ENCODE data around the gene VGLL4. TPM values are rescaled to one million over a fixed set of nuclear protein-coding genes. Genes with fewer than 3 reads are reported as not detected.
"Not testable (repeated sequence)": the region's sequence is repeated elsewhere in the genome, so short reads cannot be mapped to it uniquely, and the experiment has no call there.

Gene VGLL4
- total RNA-seq, 1 donor from 2014 or later, result 29.4 TPM

DNA sequence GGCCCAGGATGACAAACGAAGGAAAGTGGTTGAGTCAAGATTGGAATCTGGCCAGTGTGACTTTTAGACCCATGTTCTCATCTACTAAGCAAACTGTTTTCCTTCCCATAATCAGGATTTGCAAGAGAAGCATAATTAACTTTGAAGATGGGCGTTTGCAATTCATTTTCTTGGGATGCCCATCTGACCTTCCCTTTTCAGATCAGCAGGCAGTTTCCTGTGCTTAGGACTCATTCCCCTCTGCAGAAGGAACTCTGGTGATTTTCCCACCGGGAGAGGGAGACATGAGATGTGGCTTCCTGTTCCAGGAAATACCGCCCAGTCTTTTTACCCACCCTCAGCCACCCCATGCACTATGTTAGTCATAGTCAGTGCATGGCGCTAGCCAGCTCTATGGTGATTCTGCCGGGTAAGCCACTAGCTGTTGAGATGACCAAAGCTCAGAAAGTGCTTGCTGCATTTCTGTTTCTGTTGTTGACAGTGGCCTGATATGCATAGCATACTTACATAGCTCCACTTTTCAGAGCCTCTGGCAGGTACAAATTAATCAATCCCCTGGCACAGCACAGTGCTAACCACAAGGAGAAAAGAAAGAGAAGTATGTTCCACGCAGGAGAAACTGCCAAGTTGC is 129.4 kb downstream of the VGLL4 start:
- Mint-ChIP-seq H3K9me3 (ENCODE audit: unreplicated experiment) (peaks cover 10% of the 10 kb centered on the region), H3K27ac (ENCODE audit: unreplicated experiment) (no peak overlapping the region)

GRCh38 chr3:11513817-11514135 is 129.9 kb downstream of the VGLL4 start:
- Mint-ChIP-seq H3K4me3 (ENCODE audit: unreplicated experiment) (no peak overlapping the region), H3K4me1 (ENCODE audit: low read depth, unreplicated experiment) (peaks cover 22% of the 10 kb centered on the region), H3K36me3 (ENCODE audit: unreplicated experiment) (no peaks in the 10 kb centered on the region), H3K27ac (ENCODE audit: unreplicated experiment) (no peak overlapping the region), H3K27me3 (ENCODE audit: unreplicated experiment) (peaks cover 10% of the 10 kb centered on the region), H3K9me3 (ENCODE audit: unreplicated experiment) (peaks cover 8% of the 10 kb centered on the region)
- TF ChIP-seq CTCF (IDR thresholded peaks at IDR 0.05; ENCODE audit: partially characterized antibody, unreplicated experiment), result no peak
- no peak for DNase-seq

More for the DNA sequence above, 129.4 kb downstream of the VGLL4 start:
- H3K4me1 Mint-ChIP-seq (ENCODE audit: low read depth, unreplicated experiment), result peaks cover 18% of the 10 kb centered on the region
- no peak for TF ChIP-seq CTCF (IDR thresholded peaks at IDR 0.05; ENCODE audit: partially characterized antibody, unreplicated experiment)
- H3K4me3 Mint-ChIP-seq (ENCODE audit: unreplicated experiment), result no peak overlapping the region
- H3K27me3 Mint-ChIP-seq (ENCODE audit: unreplicated experiment), result peaks cover 10% of the 10 kb centered on the region
- no peak for DNase-seq
- H3K36me3 Mint-ChIP-seq (ENCODE audit: unreplicated experiment), result no peaks in the 10 kb centered on the region

DNA sequence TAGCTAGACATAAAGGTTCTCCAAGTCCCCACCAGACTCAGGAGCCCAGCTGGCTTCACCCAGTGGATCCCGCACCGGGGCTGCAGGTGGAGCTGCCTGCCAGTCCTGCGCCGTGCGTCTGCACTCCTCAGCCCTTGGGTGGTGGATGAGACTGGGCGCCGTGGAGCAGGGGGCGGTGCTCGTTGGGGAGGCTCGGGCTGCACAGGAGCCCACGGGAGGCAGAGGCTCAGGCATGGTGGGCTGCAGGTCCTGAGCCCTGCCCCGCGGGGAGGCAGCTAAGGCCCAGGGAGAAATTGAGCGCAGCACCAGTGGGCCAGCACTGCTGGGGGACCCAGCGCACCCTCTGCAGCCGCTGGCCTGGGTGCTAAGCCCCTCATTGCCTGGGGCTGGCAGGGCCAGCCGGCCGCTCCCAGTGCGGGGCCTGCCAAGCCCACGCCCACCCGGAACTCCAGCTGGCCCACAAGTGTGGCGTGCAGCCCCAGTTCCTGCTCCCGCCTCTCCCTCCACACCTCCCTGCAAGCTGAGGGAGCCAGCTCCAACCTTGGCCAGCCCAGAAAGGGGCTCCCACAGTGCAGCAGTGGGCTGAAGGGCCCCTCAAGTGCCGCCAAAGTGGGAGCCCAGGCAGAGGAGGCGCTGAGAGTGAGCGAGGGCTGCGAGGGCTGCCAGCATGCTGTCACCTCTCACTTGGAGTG is 130.4 kb downstream of the VGLL4 start:
- not testable (repeated sequence) for H3K27ac Mint-ChIP-seq (ENCODE audit: unreplicated experiment); H3K27me3 Mint-ChIP-seq (ENCODE audit: unreplicated experiment); DNase-seq; H3K9me3 Mint-ChIP-seq (ENCODE audit: unreplicated experiment); H3K36me3 Mint-ChIP-seq (ENCODE audit: unreplicated experiment); H3K4me3 Mint-ChIP-seq (ENCODE audit: unreplicated experiment)
- H3K4me1 Mint-ChIP-seq (ENCODE audit: low read depth, unreplicated experiment), result peaks cover 23% of the 10 kb centered on the region

DNA sequence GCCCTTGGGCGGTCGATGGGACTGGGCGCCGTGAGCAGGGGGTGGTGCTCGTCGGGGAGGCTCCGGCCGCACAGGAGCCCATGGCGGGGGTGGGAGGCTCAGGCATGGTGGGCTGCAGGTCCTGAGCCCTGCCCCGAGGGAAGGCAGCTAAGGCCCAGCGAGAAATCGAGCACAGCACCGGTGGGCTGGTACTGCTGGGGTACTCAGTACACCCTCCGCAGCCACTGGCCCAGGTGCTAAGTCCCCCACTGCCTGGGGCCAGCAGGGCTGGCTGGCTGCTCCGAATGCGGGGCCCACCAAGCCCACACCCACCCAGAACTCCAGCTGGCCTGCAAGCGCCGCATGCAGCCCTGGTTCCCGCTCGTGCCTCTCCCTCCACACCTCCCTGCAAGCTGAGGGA is 132.1 kb downstream of the VGLL4 start:
- H3K4me1 Mint-ChIP-seq (ENCODE audit: low read depth, unreplicated experiment), result peaks cover 23% of the 10 kb centered on the region
- H3K36me3 Mint-ChIP-seq (ENCODE audit: unreplicated experiment); H3K27ac Mint-ChIP-seq (ENCODE audit: unreplicated experiment); DNase-seq; H3K4me3 Mint-ChIP-seq (ENCODE audit: unreplicated experiment); H3K27me3 Mint-ChIP-seq (ENCODE audit: unreplicated experiment); H3K9me3 Mint-ChIP-seq (ENCODE audit: unreplicated experiment): not testable (repeated sequence)

- Mint-ChIP-seq H3K9me3 (ENCODE audit: unreplicated experiment) (peaks cover 4% of the 10 kb centered on the region), H3K27ac (ENCODE audit: unreplicated experiment) (peak overlapping the region; percentile 93), H3K27me3 (ENCODE audit: unreplicated experiment) (peaks cover 6% of the 10 kb centered on the region), H3K4me3 (ENCODE audit: unreplicated experiment) (peak overlapping the region; percentile 74), H3K36me3 (ENCODE audit: unreplicated experiment) (no peaks in the 10 kb centered on the region), H3K4me1 (ENCODE audit: low read depth, unreplicated experiment) (peaks cover 25% of the 10 kb centered on the region)
- no peak for DNase-seq
- TF ChIP-seq CTCF (IDR thresholded peaks at IDR 0.05; ENCODE audit: partially characterized antibody, unreplicated experiment), result no peak
Measured at GRCh38 chr3:11510356-11510755, 133.4 kb downstream of the VGLL4 start.

- H3K4me3 Mint-ChIP-seq (ENCODE audit: unreplicated experiment), result peak overlapping the region; percentile 74
- no peak for TF ChIP-seq CTCF (IDR thresholded peaks at IDR 0.05; ENCODE audit: partially characterized antibody, unreplicated experiment)
- no peaks in the 10 kb centered on the region for H3K36me3 Mint-ChIP-seq (ENCODE audit: unreplicated experiment)
- H3K9me3 Mint-ChIP-seq (ENCODE audit: unreplicated experiment), result peaks cover 4% of the 10 kb centered on the region
- peak; percentile 50 for DNase-seq
- peaks cover 25% of the 10 kb centered on the region for H3K4me1 Mint-ChIP-seq (ENCODE audit: low read depth, unreplicated experiment)
- peak overlapping the region; percentile 93 for H3K27ac Mint-ChIP-seq (ENCODE audit: unreplicated experiment)
- H3K27me3 Mint-ChIP-seq (ENCODE audit: unreplicated experiment), result peaks cover 6% of the 10 kb centered on the region
Measured at GRCh38 chr3:11510001-11510340, 133.7 kb downstream of the VGLL4 start.

Measured in glutamatergic neuron (in vitro differentiated cells).